ENCODE measurements around the gene ATG10. TPM values are rescaled to one million over a fixed set of nuclear protein-coding genes. Genes with fewer than 3 reads are reported as not detected.

ATG10 gene
- total RNA-seq, 8 experiments from 2014 or later = 4.5 to 15.9 (median 7.8) TPM

GRCh38 chr5:82291420-82291819, 319.6 kb downstream of the ATG10 start:
- no peak for ATAC-seq (replicated peaks in 6 of 8)
- Histone ChIP-seq H3K4me1 (replicated peaks in 1 of 2) (peaks cover 16% of the 10 kb centered on the region in 2 donors), H3K27ac (no peak overlapping the region), H3K4me3 (no peak overlapping the region)
- 50 to 83% (median 68%) methylated on average over 1 to 2 of the region's 2 CpGs; no CpG with 5 or more reads in 4 of the 10 experiments for WGBS, 10 experiments
- in situ Hi-C loops (cut with MboI; ENCODE audit: low pct_unique_long_range_greater_than_20kb in 2 of 9, low sequenced_read_pairs in 9 of 9, unreplicated experiment in 9 of 9) = no loop called here

- no peak overlapping the region for H3K27ac ChIP-seq
- in situ Hi-C loops (cut with MboI; ENCODE audit: low pct_unique_long_range_greater_than_20kb in 2 of 9, low sequenced_read_pairs in 9 of 9, unreplicated experiment in 9 of 9) = no loop called here
- ATAC-seq (replicated peaks in 6 of 8) = no peak
- H3K4me3 ChIP-seq = no peak overlapping the region
- peaks cover 11 to 13% of the 10 kb centered on the region in 2 donors for H3K4me1 ChIP-seq (replicated peaks in 1 of 2)
These were observed 323.3 kb downstream of the ATG10 start for GRCh38 chr5:82295144-82295543.

- H3K4me1 ChIP-seq (replicated peaks in 1 of 2) = peaks cover 10 to 13% of the 10 kb centered on the region in 2 donors
- no peak overlapping the region for H3K27ac ChIP-seq
- WGBS, 10 experiments = 40 to 87% (median 79%) methylated on average over 1 to 2 of the region's 2 CpGs
These were observed 324.2 kb downstream of the ATG10 start for GRCh38 chr5:82295959-82296531.

GRCh38 chr5:82296929-82297328, 325.1 kb downstream of the ATG10 start:
- no peak for ATAC-seq (replicated peaks in 6 of 8)
- Histone ChIP-seq H3K4me3 (no peak overlapping the region), H3K27ac (no peak overlapping the region), H3K4me1 (replicated peaks in 1 of 2) (peaks cover 10 to 13% of the 10 kb centered on the region in 2 donors)
- 67 to 97% (median 90%) methylated on average over 1 to 4 of the region's 4 CpGs for WGBS, 10 experiments
- in situ Hi-C loops (cut with MboI; ENCODE audit: low pct_unique_long_range_greater_than_20kb in 2 of 9, low sequenced_read_pairs in 9 of 9, unreplicated experiment in 9 of 9) = no loop called here

More at GRCh38 chr5:82295959-82296531, 324.2 kb downstream of the ATG10 start:
- in situ Hi-C loops (cut with MboI; ENCODE audit: low pct_unique_long_range_greater_than_20kb in 2 of 9, low sequenced_read_pairs in 9 of 9, unreplicated experiment in 9 of 9) = no loop called here
- H3K4me3 ChIP-seq = no peak overlapping the region
- no peak for ATAC-seq (replicated peaks in 6 of 8)

- Histone ChIP-seq H3K4me1 (replicated peaks in 1 of 2) (peaks cover 10 to 13% of the 10 kb centered on the region in 2 donors), H3K4me3 (no peak overlapping the region), H3K27ac (no peak overlapping the region)
- ATAC-seq (replicated peaks in 6 of 8) = no peak
- WGBS, 10 experiments = 0 to 68% (median 43%) methylated on average over 1 to 3 of the region's 3 CpGs; no CpG with 5 or more reads in 2 of the 10 experiments
- in situ Hi-C loops (cut with MboI; ENCODE audit: low pct_unique_long_range_greater_than_20kb in 2 of 9, low sequenced_read_pairs in 9 of 9, unreplicated experiment in 9 of 9) = no loop called here
These were observed 325.9 kb downstream of the ATG10 start for GRCh38 chr5:82297711-82298110.

- ATAC-seq (replicated peaks in 6 of 8) = peak in 3 of 8 experiments; percentile 45 to 55 (median 48)
These were observed 326.8 kb downstream of the ATG10 start for GRCh38 chr5:82298668-82299067.

GRCh38 chr5:82301190-82301589, 329.4 kb downstream of the ATG10 start:
- 85 to 100% (median 92%) methylated on average over 1 to 3 of the region's 3 CpGs; no CpG with 5 or more reads in 5 of the 10 experiments for WGBS, 10 experiments
- no peaks in the 10 kb centered on the region for H3K4me1 ChIP-seq (replicated peaks in 1 of 2)
- no peak overlapping the region for H3K27ac ChIP-seq
- no peak overlapping the region for H3K4me3 ChIP-seq
- peak in 3 of 8 experiments; percentile 80 to 92 (median 83) for ATAC-seq (replicated peaks in 6 of 8)
- in situ Hi-C loops (cut with MboI; ENCODE audit: low pct_unique_long_range_greater_than_20kb in 2 of 9, low sequenced_read_pairs in 9 of 9, unreplicated experiment in 9 of 9) = no loop called here

More at GRCh38 chr5:82298668-82299067, 326.8 kb downstream of the ATG10 start:
- in situ Hi-C loops (cut with MboI; ENCODE audit: low pct_unique_long_range_greater_than_20kb in 2 of 9, low sequenced_read_pairs in 9 of 9, unreplicated experiment in 9 of 9) = no loop called here
- H3K4me1 ChIP-seq (replicated peaks in 1 of 2) = peaks cover 7 to 8% of the 10 kb centered on the region in 2 donors
- 40% methylated on average over 1 of the region's 2 CpGs; no CpG with 5 or more reads in 9 of the 10 experiments for WGBS, 10 experiments
- H3K27ac ChIP-seq = no peak overlapping the region
- H3K4me3 ChIP-seq = no peak overlapping the region

Other genes with a start within 250 kb of the ATG10 start
- 100 to 1,000 TPM in 1 of 8 experiments, 10 to 100 TPM in 7; 18.3 to 129 (median 61.7) TPM for gene SSBP2, start 220.9 kb upstream of the ATG10 start, total RNA-seq

Measured in motor neuron (in vitro differentiated cells).